GM23248 (cell line): Measurements from ENCODE around the gene KNSTRN. TPM values are rescaled to one million over a fixed set of nuclear protein-coding genes. Genes with fewer than 3 reads are reported as not detected.

ENCODE experiments used
- DNase-seq: peaks from one replicate; pipeline ENCODE4 v3.0.0-alpha.2; 2015
- H2AFZ ChIP-seq: fragments of 200-600 bp; sonication (generic); 2 replicates; pipeline ENCODE4 v1.6.1; 2016; ENCODE audit warnings: antibody characterized with exemption
- H3F3A ChIP-seq: fragments of 200-600 bp; sonication (generic); 2 replicates; pipeline ENCODE4 v1.6.1; 2016; ENCODE audit warnings: mild to moderate bottlenecking, antibody characterized with exemption, mixed run types; ENCODE audit not compliant: insufficient read depth
- H3K27ac ChIP-seq: fragments of 200-600 bp; sonication (generic); 2 replicates; pipeline ENCODE4 v1.5.1; 2016; ENCODE audit warnings: mild to moderate bottlenecking
- H3K27me3 ChIP-seq: fragments of 200-600 bp; sonication (generic); replicated peaks from 2 replicates; pipeline ENCODE4 v1.6.1; 2016; ENCODE audit warnings: mild to moderate bottlenecking; ENCODE audit not compliant: insufficient read depth
- H3K36me3 ChIP-seq: fragments of 200-600 bp; sonication (generic); 2 replicates; pipeline ENCODE4 v1.6.1; 2016; ENCODE audit warnings: low read depth, mild to moderate bottlenecking
- H3K4me1 ChIP-seq: fragments of 200-600 bp; sonication (generic); 2 replicates; pipeline ENCODE4 v1.6.1; 2016; ENCODE audit warnings: mild to moderate bottlenecking; ENCODE audit not compliant: insufficient read depth
- H3K4me2 ChIP-seq: fragments of 200-600 bp; sonication (generic); one replicate; pipeline ENCODE4 v1.6.1; 2016; ENCODE audit warnings: mild to moderate bottlenecking; ENCODE audit not compliant: unreplicated experiment
- H3K4me3 ChIP-seq: fragments of 200-600 bp; sonication (generic); 2 replicates; pipeline ENCODE4 v1.5.1; 2016; ENCODE audit warnings: mild to moderate bottlenecking
- H3K79me2 ChIP-seq: fragments of 200-600 bp; sonication (generic); 2 replicates; pipeline ENCODE4 v1.6.1; 2016; ENCODE audit warnings: mild to moderate bottlenecking; ENCODE audit not compliant: insufficient read depth
- H3K9ac ChIP-seq: fragments of 200-600 bp; sonication (generic); 2 replicates; pipeline ENCODE4 v1.6.1; 2016; ENCODE audit warnings: mild to moderate bottlenecking
- H3K9me2 ChIP-seq: fragments of 200-600 bp; sonication (generic); 2 replicates; pipeline ENCODE4 v1.6.1; 2016; ENCODE audit warnings: mixed run types, mild to moderate bottlenecking, moderate library complexity; ENCODE audit not compliant: insufficient read depth
- H3K9me3 ChIP-seq: fragments of 200-600 bp; sonication (generic); one replicate; pipeline ENCODE4 v1.6.1; 2017; ENCODE audit warnings: low read depth
- H4K20me1 ChIP-seq: fragments of 200-600 bp; sonication (generic); 2 replicates; pipeline ENCODE4 v1.6.0; 2016; ENCODE audit not compliant: insufficient read depth
- EZH2 ChIP-seq: fragments of 200-600 bp; sonication (generic); IDR thresholded peaks from 2 replicates; pipeline ENCODE4 v1.6.1; 2018; ENCODE audit warnings: antibody characterized with exemption, mild to moderate bottlenecking; ENCODE audit not compliant: insufficient read depth, poor library complexity, severe bottlenecking
- EZH2phosphoT487 ChIP-seq: fragments of 200-600 bp; sonication (generic); IDR thresholded peaks from 2 replicates; pipeline ENCODE4 v1.6.1; 2018; ENCODE audit warnings: antibody characterized with exemption, moderate library complexity, mild to moderate bottlenecking, low read depth; ENCODE audit not compliant: insufficient read depth
- WGBS, 2 experiments: methylation state at CpG; one replicate each; pipeline ENCODE4 v1.1.6; 2015 to 2017; ENCODE audit warnings: low lambda C conversion rate in 2 of 2, low coverage in 1 of 2; ENCODE audit errors: missing lambda C conversion rate in 2 of 2; 5-methylcytosine and 5-hydroxymethylcytosine counted together
- in situ Hi-C: fragments of 300-500 bp; cut with MboI; formaldehyde crosslinking; loops from 2 replicates; pipeline ENCODE4 v1.15.0; 2020
- polyA plus RNA-seq: library from polyadenylated mRNA; unstranded; fragments of >200 nt; fragmentation: Nextera tagmentation; extraction: Ambion mirVana; gene quantifications from 2 replicates; pipeline ENCODE4 v1.2.1, GENCODE V29; 2016
- total RNA-seq: library from RNA; depleted of rRNA; stranded (reverse); fragments of >200 nt; shearing (Covaris generic); gene quantifications from 2 replicates; pipeline ENCODE4 v1.2.3, GENCODE V29; 2014

KNSTRN gene
- total and polyA plus RNA-seq, 2 experiments from 2014 or later = 31.1 to 37.7 TPM

DNA sequence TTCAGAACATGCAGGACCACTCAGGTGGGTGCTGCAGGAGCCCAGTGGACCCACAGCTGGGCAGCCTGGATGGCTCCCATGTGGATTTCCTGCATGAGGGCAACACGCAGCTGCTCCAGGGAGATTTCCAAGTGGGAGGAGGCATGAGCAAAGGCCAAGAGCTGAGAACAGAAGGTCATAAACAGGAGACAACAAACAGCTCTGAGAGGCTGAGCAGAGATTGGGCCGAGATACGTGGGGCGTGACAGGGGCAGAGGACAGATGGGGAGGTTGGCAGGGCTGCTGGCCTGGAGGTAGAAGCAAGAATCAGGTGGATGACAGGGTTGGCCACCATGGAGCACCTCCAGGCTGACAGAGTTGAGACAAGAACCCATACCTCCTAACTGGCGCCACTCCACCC is 28.8 kb upstream of the KNSTRN start:
- in situ Hi-C loops = no loop called here
- no peak overlapping the region for H3K27ac ChIP-seq
- H3K79me2 ChIP-seq = no peaks in the 10 kb centered on the region
- TF ChIP-seq EZH2phosphoT487 = no peak
- no peak for TF ChIP-seq EZH2
- no peaks in the 10 kb centered on the region for H4K20me1 ChIP-seq
- no peaks in the 10 kb centered on the region for H3K36me3 ChIP-seq
- no peak overlapping the region for H3K9ac ChIP-seq
- no peaks in the 10 kb centered on the region for H3K27me3 ChIP-seq
- H3K9me2 ChIP-seq = no peaks in the 10 kb centered on the region
- DNase-seq = no peak
- no peaks in the 10 kb centered on the region for H3K9me3 ChIP-seq
- no peak overlapping the region for H3K4me3 ChIP-seq
- H3K4me2 ChIP-seq = no peak overlapping the region
- H2AFZ ChIP-seq = no peak overlapping the region
- H3K4me1 ChIP-seq = no peaks in the 10 kb centered on the region
- no peaks in the 10 kb centered on the region for H3F3A ChIP-seq
- 70 to 74% methylated on average over 5 of the region's 5 CpGs for WGBS, 2 experiments

DNA sequence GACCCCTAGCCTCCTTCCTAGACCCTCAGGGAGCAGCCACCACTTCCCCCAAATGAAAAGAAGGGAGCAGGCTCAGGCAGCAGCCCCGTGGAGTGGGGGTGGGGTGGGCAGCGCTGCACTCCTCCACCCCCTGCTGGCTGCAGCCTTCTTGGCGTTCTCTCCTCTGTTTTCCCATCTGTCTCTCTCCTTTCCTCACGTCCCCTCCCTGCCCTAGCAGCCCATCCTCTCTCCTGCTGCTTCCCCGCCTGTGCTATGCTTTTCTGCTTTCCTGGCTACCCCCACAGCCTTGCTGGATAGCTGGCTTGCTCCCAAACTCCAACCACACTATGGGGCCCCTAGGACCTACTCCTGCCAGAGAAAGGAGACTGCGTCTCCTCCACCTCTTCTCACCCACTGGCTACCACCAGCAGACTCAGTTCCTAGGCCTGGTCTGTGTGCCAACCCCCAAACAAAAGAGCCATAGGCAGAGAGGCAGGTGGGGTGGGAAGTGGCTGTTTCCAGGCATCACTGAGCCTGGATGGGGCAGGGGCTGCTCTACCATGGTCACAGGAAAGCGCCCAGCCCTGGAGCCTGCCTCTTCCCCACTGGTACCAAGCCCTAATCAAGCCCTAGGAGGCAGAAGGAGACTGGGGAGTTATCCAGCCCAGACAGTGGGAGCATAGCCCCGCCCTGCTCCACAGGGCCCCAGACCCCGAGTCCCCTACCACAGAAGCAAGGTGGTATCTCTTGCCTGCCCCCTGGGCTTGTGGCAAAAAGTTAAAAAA is 27.9 kb upstream of the KNSTRN start:
- in situ Hi-C loops = no loop called here
- Histone ChIP-seq H3K9ac (no peak overlapping the region), H3K4me1 (no peaks in the 10 kb centered on the region), H3K79me2 (no peaks in the 10 kb centered on the region), H3K9me3 (no peaks in the 10 kb centered on the region), H3K4me3 (no peak overlapping the region), H3K9me2 (no peaks in the 10 kb centered on the region), H3F3A (no peaks in the 10 kb centered on the region), H2AFZ (no peak overlapping the region), H3K4me2 (no peak overlapping the region), H3K36me3 (no peaks in the 10 kb centered on the region), H3K27me3 (peaks cover 4% of the 10 kb centered on the region; the same call in 1 of the 2 replicates), H3K27ac (no peak overlapping the region), H4K20me1 (no peaks in the 10 kb centered on the region)
- peak; percentile 54 for DNase-seq
- TF ChIP-seq EZH2phosphoT487 (no peak), EZH2 (no peak)
- 30 to 45% methylated on average over 8 to 9 of the region's 9 CpGs for WGBS, 2 experiments

DNA sequence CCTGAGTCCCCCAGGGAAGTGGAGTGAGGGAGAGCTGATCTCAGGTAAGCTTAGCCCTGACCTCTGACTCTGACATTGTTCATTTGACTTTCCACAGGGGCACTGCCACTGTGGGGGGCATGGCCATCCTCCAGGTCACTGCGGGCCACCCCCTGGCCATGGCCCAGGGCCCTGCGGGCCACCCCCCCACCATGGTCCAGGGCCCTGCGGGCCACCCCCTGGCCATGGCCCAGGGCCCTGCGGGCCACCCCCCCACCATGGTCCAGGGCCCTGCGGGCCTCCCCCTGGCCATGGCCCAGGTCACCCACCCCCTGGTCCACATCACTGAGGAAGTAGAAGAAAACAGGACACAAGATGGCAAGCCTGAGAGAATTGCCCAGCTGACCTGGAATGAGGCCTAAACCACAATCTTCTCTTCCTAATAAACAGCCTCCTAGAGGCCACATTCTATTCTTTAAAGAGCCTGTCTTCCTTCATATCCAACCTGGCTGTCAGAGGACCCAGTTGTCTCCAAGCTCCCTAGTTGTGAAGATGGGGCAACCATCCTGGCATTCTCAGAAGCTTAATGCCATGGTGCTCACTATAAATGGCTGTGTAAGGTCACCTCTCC is 26.4 kb upstream of the KNSTRN start:
- Histone ChIP-seq H3K27ac (no peak overlapping the region), H3K9me2 (no peaks in the 10 kb centered on the region), H3K4me1 (no peaks in the 10 kb centered on the region), H3F3A (no peaks in the 10 kb centered on the region), H3K9ac (no peak overlapping the region), H3K36me3 (no peaks in the 10 kb centered on the region), H2AFZ (no peak overlapping the region), H3K79me2 (no peaks in the 10 kb centered on the region), H3K4me3 (no peak overlapping the region), H3K9me3 (no peaks in the 10 kb centered on the region), H4K20me1 (no peaks in the 10 kb centered on the region), H3K27me3 (peaks cover 4% of the 10 kb centered on the region; the same call in 1 of the 2 replicates), H3K4me2 (no peak overlapping the region)
- 70 to 77% methylated on average over 2 to 5 of the region's 5 CpGs for WGBS, 2 experiments
- no peak for DNase-seq
- TF ChIP-seq EZH2phosphoT487 (no peak), EZH2 (no peak)
- in situ Hi-C loops = no loop called here

DNA sequence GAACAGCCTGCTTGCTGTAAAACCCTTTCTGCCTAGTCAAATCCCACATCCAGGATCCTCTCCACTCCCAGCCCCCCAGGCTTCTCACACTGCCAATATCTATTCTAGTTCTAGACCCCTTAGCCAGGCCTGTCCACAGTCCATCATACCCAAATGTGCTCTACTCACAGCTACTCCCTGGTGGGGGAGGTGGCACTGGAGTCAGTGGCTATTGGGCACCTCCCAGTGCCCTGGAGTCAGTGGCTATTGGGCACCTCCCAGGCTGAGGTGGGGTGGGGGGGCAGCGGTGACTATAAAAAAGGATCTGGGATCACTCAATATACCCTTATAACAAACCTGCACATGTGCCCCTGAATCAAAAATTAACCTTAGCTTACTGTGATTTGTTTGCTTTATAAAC is 25.3 kb upstream of the KNSTRN start:
- H3K9me2 ChIP-seq = no peaks in the 10 kb centered on the region
- no peaks in the 10 kb centered on the region for H3K36me3 ChIP-seq
- in situ Hi-C loops = no loop called here
- H2AFZ ChIP-seq = no peak overlapping the region
- no peak for TF ChIP-seq EZH2phosphoT487
- TF ChIP-seq EZH2 = no peak
- no peaks in the 10 kb centered on the region for H3K4me1 ChIP-seq
- 44 to 46% methylated on average over 1 of the region's 1 CpG for WGBS, 2 experiments
- H3K9ac ChIP-seq = no peak overlapping the region
- H3K4me2 ChIP-seq = peak overlapping the region; percentile 93
- no peak overlapping the region; the same call in 1 of the 2 replicates for H3K4me3 ChIP-seq
- peaks cover 4% of the 10 kb centered on the region; the same call in 1 of the 2 replicates for H3K27me3 ChIP-seq
- H3K79me2 ChIP-seq = no peaks in the 10 kb centered on the region
- no peaks in the 10 kb centered on the region for H4K20me1 ChIP-seq
- no peak overlapping the region for H3K27ac ChIP-seq
- H3K9me3 ChIP-seq = no peaks in the 10 kb centered on the region
- DNase-seq = no peak
- no peaks in the 10 kb centered on the region for H3F3A ChIP-seq
